ENCODE results near the gene DAZL.

GRCh38 chr3:16618721-16619120 is 13.5 kb upstream of the DAZL start:
- TF ChIP-seq, protein P1, sequence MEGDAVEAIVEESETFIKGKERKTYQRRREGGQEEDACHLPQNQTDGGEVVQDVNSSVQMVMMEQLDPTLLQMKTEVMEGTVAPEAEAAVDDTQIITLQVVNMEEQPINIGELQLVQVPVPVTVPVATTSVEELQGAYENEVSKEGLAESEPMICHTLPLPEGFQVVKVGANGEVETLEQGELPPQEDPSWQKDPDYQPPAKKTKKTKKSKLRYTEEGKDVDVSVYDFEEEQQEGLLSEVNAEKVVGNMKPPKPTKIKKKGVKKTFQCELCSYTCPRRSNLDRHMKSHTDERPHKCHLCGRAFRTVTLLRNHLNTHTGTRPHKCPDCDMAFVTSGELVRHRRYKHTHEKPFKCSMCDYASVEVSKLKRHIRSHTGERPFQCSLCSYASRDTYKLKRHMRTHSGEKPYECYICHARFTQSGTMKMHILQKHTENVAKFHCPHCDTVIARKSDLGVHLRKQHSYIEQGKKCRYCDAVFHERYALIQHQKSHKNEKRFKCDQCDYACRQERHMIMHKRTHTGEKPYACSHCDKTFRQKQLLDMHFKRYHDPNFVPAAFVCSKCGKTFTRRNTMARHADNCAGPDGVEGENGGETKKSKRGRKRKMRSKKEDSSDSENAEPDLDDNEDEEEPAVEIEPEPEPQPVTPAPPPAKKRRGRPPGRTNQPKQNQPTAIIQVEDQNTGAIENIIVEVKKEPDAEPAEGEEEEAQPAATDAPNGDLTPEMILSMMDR (conservative IDR thresholded peaks at IDR 0.05 in 1 of 2, IDR thresholded peaks at IDR 0.05 in 1 of 2; ENCODE audit: low read depth in 1 of 2, low read length in 2 of 2) = no peak
- TF ChIP-seq EZH2 (IDR thresholded peaks at IDR 0.05; ENCODE audit: low read length, missing control alignments) = no peak

All from fibroblast of lung (primary cell).